Measurements from ENCODE around the gene USP8.
"Not testable (repeated sequence)": the region's sequence is repeated elsewhere in the genome, so short reads cannot be mapped to it uniquely, and the experiment has no call there.

Gene USP8

DNA sequence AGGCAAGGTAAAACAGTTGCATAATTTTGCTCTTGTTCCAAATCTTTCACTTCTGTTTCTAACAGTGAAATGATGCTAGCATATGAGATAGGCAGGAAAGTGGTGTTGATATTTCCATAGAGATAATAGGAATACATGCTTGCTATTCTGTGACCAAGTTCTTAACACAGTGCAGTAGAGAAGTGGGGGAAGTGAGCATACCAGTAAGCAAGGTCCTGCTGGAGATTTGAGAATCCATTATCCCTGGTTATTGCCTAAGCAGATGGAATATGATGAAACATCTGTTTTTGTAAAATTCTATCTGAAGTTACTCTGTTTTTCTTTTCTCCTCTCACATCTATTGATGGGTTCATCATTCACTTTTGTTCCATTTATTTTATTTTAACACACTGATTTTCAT lies 28.7 kb downstream of the USP8 start:
- no peak for DNase-seq

DNA sequence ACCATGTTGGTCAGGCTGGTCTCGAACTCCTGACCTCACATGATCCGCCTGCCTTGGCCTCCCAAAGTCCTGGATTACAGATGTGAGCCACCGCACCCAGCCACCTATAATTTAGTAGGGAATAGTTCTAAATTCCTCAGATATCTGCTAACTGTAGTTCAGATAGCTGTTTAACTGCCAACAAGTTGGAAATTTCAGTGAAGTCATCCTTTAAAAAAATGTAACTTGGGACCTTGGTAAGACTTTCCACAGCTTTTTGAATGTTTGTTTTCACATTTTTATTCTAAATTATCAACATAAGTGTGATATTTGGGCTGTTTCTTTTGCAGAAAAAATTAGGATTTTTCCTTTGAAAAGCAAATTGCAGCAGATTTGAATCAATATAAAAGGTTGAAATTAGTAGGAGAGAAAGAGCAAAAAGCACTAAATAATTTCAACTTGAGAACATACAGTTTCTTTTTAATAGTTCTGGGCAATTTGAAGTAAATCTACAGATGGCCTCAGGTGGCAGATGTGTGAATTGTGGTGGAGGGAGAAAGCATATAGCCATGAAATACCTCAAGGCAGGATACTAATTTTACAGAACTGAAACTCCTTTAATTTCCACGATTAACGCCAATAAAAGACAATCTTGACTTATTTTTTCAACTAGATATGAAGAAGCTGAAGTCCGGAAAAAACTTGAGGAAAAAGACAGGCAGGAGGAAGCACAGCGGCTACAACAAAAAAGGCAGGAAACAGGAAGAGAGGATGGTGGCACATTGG lies 34.3 kb downstream of the USP8 start:
- DNase-seq = no peak

DNA sequence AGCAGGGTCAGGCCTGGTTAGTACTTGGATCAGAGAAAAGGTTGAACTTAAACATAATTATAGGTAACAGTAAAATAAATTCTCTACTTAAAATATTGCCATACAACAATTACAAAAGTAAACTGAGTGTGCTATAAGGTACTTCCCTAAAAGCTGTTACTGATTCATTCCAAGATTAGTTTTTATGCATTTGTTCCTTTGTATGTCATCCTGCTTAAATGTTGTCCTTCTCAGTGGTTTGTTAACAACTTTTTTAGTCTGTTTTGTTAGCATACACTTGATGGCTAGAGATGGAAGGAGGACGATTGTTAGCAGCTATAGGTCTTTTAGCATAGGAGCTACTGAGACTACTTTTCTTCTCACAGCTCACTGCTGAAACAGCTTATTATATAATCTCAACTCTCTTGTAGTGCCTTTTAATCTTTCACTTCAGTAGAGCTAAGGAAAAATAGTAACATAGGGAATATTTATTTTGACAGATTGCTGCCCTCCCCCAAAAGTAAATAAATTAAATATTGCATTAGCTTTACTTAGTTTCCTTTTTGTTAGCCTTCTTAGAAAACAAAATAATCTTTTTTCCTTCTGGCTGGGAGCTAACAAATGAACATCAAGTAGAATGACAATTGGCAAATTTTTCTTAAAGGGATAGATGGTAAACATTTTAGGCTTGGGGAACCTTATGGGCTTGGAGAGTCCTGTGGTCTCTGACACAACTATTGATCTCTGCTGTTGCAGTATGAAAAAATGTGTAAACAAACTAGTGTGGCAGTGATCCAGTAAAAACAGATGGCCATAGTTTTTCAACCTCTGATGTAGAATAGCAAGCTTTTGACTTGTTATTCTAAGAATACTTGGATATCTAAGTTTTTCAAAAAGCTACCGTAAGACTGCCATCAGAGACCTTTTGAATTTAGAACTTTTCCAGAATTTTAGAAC lies 39.5 kb downstream of the USP8 start:
- no peak for DNase-seq

DNA sequence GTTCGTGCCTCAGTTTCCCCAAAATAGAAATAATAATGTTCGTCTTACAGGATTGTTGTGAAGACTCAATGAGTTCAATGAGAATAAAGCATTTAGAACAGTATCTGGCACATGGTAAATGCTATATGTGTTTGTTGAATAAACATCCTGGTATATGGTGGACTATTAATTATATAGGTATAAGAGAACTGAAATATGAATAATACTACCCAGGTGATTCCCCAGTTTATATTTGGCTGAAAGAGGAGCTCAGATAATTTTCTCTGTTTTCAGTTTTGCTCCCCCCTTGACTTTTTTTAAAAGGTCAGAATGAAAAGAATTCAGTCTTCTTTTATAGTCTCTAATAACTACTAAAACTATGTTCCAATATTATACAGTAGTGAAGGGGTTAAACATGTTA lies 46.9 kb downstream of the USP8 start:
- no peak for DNase-seq

DNA sequence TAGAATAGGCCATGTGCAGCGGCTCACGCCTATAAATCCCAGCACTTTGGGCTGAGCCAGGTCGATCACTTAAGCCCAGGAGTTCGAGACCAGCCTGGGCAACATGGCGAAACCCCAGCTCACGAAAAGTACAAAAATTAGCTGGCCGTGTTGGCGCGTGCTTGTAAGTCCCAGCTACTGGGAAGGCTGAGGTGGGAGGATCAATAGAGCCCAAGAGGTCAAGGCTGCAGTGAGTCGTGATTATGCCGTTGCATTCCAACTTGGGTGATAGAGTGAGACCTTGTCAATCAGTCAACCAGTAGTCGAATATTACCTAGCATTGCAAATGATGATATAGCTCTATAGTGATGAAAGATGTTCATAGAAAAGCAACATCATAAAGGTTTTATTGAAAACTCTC lies 51.9 kb downstream of the USP8 start:
- no peak for DNase-seq

DNA sequence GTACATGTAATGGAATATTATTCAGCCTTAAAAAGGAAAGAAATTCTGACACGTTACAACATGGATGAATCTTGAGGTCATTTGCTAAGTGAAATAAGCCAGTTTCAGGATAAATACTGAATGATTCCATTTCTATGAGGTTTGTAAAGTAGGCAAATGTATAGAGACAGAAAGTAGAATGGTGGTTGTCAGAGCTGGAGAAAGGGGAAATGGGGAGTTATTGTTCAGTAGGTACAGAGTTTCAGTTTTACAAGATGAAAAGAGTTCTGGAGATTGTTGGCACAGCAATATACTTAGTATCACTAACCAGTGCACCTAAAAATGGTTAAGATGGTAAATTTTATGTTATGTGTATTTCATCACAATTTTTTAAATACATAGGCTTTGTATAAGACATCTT lies 60.6 kb downstream of the USP8 start:
- DNase-seq = no peak

DNA sequence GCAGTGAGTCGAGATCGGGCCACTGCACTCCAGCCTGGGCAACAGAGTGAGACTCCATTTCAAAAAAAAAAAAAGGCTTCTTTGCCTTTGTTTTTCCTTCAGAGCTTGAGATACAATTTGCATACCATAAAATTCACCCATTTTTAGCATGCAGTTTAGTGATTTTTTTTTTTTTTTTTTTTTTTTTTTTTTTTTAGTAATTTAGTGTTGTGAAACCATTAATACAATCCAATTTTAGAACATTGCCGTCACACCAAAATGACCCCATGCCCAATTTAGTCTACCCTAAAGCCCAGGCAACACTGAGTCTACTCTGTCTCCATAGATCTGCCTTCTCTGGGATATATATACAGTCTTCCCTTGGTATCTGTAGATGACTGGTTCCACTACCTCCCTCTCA lies 61.2 kb downstream of the USP8 start:
- no peak for DNase-seq

DNA sequence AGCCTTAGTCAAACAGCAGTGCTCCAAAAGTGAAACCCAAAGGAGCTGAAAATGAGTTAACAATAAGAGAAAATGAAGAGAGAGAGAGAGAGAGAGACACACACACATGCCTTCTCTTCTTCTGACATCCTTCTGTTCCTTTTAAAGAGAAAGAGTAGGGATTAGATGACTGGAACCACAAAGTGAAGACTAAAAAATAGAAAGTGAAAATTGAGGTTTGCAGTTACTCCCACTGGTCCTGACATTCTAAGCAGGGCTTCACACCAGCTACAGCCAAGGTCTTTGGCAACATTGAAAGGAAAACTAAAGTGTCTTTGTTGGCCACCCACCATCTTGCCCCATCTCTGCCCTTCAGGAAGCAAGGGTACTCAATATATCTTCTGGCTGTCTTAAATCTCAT lies 63.1 kb downstream of the USP8 start:
- DNase-seq = no peak

DNA sequence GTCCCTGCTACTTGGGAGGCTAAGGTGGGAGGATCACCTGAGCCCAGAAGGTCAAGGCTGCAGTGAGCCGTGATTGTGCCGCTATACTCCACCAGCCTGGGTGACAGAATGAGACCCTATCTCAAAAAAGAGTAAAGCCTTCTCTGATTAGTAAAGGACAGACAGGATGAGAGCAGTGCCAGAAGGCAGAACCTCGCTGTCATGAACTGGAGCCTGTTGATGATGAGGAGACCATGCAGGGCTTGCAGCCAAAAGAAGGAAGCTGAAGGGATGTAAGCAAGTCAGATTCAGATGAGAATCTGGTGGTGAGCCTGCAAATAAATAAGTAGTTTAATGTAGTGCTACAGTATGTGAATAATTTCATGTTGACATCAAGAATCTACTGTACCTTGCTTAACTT lies 69.4 kb downstream of the USP8 start:
- DNase-seq = no peak

DNA sequence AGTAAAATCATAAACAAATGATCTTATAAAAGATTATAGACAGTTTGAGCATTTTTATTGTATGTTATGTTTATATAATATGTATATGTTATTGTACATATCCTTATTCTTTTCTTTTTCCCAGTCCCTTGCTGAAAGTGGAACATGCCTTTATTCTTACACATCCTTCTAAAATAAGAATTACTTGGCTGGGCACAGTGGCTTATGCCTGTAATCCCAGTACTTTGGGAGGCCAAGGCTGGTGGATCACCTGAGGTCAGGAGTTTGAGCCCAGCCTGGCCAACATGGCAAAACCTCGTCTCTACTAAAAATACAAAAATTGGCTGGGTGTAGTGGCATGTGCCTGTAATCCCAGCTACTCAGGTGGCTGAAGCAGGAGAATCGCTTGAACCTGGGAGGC lies 70.3 kb downstream of the USP8 start:
- DNase-seq = not testable (repeated sequence)

DNA sequence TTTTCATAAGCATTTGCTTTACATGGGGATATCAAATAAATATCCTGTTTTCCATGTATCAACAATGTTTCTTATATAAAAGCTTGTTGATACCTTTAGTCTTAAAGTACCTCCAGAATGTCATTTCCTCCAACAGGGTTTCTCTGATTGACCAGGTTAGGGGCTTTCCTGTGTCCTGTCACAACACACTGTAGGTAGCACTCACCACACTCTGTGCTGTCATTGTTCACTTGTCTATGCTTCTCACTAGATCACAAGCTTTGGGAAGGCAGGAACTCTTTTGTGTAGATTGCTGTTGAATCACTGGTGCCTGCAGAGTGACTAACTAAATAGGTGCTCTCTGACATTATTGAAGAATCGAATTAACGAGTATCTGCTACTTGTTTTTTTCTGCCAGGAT lies 72.5 kb downstream of the USP8 start:
- no peak for DNase-seq

DNA sequence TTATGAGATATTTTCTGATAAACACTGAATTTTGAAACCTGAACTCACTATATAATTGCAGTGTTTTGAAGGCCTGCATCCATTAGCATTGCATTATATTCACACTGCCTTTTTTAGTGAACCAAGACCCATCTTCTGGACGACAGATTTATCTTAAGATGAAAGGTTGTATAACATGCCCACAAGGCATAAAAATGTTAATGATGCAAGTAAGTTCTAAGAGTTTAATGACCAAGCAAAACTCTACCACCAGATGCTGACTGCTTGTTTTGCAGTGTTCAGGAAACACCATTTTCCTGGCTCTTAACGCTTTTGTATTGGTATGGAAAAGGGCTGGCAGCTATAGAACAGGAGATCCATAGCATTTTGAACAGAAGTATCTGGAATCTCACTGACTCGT lies 76.1 kb downstream of the USP8 start:
- DNase-seq = no peak

DNA sequence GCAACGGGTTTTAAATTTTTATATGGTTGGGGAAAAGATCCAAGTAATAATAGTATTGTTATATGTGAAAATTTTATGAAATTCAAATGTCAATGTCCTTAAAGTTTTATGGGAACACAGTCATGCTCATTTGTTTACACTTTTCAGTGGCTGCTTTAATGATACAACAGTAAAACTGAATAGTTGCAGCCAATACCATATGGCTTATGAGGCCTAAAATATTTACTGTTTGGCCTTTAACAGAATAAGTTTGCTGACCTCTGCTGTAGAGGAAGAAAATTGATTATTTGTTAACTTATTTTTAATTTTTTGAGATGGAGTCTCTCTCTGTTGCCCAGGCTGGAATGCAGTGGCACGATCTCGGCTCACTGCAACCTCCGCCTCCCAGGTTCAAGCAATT lies 77.6 kb downstream of the USP8 start:
- no peak for DNase-seq

DNA sequence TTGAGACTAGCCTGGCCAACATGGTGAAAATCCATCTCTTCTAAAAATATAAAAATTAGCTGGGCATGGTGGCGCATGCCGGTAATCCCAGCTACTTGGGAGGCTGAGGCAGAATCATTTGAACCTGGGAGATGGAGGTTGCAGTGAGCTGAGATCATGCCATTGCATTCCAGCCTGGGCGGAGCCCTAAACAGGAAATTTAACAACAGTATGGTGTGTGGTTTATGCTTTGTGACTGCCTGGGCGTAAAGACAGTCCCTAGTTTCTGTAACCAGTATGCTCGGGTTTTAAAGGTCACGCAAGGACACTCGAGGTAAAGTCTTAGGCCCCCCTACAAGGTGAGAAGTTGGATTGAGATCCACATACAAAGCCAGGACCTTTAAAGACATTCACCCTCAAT lies 78.9 kb downstream of the USP8 start:
- no peak for DNase-seq

DNA sequence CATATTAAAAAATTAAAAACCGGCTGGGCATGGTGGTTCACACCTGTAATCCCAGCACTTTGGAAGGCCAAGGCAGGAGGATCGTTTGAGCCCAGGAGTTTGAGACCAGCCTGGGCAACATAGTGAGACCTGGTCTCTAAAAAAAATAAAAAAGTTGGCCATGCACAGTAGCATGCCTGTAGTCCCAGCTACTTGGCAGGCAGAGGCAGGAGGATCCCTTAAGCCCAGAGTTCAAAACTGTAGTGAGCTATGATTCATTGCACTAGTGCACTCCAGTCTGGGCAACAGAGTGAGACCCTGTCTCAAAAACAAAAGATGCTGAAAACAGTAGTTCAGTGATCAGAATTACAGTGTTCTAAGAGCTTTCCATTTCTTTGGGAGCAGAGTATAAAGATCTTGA lies 81.5 kb downstream of the USP8 start:
- DNase-seq = not testable (repeated sequence)

DNA sequence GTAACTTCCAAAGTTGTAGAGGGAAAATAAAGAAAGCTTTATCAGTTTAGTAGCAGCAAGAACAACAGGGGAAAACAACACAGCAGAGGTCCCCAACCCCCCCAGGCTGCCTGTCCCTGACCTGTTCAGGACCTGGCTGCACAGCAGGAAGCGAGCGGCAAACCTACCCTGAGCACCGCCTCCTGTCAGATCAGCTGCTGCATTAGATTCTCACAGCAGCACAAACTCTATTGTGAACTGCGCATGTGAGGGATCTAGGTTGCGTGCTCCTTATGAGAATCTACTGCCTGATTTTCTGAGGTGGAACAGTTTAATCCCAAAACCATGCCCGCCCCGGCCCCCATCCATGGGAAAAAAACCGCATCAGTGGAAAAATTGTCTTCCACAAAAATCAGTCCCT lies 81.9 kb downstream of the USP8 start:
- no peak for DNase-seq

DNA sequence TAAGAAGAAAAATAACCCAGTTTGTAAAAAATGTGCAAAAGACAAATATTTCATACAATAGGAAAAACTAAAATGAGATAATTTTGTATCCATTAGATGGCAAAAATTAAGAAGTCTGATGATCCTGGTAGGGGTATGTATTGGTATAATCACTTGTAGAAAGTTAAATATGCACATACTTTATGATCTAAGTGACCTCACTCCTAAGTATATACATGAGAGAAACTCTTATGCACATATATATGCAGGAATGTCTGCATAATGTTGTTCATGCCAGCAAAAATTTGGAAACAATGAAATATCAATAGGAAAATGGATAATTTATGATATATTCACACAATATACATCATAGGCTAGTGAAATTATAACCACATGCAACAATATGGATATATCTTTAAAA lies 88.8 kb downstream of the USP8 start:
- DNase-seq = no peak

DNA sequence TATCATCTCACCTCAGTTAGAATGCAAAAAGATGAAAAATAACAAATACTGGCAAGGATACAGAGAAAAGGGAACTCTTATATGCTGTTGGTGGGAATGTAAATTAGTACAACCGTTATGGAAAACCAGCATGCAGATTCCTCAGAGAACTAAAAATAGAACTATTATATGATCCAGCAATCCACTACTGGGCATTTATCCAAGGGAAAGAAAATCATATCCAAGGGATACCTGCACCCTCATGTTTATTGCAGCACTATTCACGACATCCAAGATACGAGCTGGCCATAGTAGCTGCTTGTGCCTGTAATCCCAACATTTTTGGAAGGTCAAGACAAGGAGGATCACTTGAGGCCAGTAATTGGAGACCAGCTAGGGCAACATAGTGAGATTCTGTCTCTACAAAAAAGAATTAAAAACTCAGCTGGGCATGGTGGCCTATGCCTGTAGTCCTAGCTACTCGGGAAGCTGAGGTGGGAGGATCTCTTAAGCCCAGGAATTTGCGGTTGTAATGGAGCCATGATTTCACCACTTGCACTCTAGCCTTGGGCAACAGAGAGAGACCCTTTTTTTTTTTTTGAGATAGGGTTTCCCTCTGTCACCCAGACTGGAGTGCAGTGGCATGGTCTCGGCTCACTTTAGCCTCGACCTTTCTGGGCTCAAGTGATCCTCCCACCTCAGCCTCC lies 95.7 kb downstream of the USP8 start:
- no peak for DNase-seq

DNA sequence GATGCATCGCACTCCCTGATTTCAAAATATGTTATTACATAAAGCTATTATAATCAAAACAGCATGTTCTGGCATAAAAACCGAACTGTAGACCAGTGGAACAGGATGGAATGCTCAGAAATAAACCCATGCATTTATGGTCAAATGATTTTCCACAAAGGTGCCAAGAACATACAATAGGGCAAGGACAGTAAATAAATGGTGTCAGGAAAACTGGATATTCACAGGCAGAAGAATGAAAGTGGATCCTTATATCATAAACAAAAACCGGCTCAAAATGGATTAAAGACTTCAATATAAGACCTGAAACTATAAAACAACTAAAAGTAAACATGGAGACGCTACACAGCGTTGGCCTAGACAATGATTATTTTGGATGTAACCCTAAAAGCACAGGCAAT lies 99.6 kb downstream of the USP8 start:
- DNase-seq = no peak

DNA sequence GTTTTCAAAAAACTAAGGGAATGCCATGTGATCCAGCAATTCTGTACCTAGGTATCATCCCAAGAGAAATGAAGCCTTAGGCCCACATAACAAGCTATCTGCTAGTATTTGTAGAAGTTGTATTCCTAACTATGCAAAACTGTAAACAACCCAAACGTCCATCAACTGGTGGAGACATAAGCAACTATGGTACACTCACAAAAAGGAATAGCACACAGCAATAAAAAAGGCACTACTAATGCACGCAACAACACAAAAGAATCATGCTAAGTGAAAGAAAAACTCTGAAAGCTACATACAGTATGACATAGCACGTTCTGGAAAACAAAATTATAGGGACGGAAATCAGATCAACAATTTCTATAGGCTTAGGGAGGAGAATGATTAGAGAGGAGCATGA lies 107.0 kb downstream of the USP8 start:
- DNase-seq = no peak

DNA sequence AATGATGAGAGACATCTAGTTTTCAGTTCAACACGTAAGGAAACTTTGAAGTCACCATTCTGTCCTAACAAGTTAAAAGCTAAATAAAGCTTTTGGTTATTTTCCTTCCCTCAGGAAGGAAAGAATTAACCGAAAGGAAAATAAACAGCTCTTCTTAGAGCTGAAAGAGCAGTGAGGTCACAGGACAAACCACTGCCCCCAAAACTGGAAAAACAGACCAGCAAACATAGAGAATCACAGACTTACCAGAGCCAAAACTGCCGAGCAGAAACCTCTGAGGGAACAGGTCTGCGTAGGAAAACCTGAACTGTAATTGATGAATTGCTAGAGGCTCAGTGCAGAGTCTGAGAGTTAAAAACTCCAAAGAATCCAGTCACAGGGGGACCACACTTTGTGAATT lies 107.6 kb downstream of the USP8 start:
- DNase-seq = no peak

DNA sequence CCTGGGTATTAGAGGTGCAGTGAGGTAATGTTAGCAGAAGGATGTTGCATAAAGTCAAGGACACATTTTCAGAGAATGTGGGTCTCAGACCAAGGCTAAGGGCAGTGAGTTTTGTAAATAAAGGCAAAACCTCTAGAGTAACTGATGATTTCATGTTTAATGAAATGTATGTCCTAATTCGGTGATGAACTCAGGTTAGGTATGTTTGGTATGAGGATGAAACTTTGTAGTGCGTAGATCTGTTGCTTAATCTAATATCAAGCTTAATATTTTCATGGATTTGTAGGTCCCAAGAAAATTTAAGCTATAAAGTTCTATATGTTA lies 118.6 kb downstream of the USP8 start:
- DNase-seq = no peak

DNA sequence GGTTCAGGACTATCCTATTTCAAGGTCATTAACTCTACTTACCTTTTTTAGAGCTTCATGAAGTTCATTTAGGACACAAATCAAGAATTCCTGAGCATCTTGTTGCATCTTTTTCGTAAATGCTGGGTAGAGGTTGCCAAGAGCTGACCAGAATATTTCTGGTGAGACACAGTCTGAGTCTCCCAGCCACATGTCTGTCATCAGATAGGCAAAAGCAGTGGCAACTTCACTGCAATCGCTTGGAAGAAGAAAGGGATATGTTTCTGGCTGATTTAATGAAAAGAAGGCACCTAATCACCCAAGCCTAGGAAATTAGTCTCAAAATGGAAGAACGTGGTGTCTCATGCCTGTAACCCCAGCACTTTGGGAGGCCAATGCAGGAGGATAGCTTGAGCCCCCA lies 119.4 kb downstream of the USP8 start:
- no peak for DNase-seq

DNA sequence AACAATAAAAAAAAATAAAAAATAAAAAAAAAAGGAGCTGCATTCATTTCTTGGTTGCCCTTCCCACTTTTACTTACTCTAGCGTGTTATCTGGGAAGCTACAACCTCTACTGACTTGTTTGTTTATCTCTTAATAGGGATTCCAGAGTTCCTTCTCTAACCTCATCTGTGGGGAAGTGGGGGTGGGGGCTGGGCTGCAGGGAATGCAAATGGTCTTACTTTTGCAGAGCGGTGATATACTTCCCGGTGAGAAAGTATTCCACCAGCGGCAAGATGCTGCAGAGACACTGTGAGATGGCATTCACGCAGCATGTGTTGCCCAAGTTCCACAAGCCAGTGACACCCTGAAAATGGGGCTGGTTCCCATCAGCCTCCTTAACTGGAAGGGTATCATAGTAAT lies 120.2 kb downstream of the USP8 start:
- no peak for DNase-seq
